SH-SY5Y (cell line): ENCODE measurements around the gene TNFSF15.

ENCODE experiments used
- GATA2 ChIP-seq: IDR thresholded peaks from 2 replicates; pipeline ENCODE4 v1.6.1; 2011; ENCODE audit warnings: mild to moderate bottlenecking, low read depth, low read length
- GATA3 ChIP-seq: IDR thresholded peaks from 2 replicates; pipeline ENCODE4 v1.6.1; 2011; ENCODE audit warnings: low read depth, mild to moderate bottlenecking, low read length, moderate library complexity

DNA sequence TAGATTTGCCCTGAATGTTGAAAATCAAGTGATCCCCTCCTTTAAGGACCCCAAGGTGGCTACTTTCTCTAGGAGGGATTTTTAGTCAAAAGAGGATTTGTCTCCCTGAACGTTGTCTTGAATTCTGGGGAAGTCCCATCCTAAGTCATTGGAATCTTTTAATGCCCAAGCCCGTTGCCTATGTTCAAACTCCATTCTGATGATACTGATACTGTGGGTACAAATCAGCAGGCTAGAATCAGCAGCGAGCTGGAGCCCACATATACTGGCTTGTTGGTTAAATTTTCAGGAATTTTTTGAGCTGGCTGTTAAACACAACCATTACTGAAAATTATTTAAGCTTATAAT lies 22.4 kb upstream of the TNFSF15 start:
- TF ChIP-seq GATA2: no peak
- TF ChIP-seq GATA3: no peak
